GM18868 (cell line): ENCODE data around the gene TIMM17B.

Source experiments
- ATAC-seq: cut with Tn5 transposase; IDR thresholded peaks from one replicate; pipeline ENCODE4 v1.9.1; 2021; ENCODE audit warnings: mild to moderate bottlenecking, moderate library complexity; ENCODE audit not compliant: unreplicated experiment

TIMM17B gene

GRCh38 chrX:48897625-48898306 lies at the start of gene TIMM17B, which contains the start of gene PQBP1:
TSS of gene TIMM17B (minus strand) at chrX:48897768. CDS start at chrX:48897749, 19 bp downstream.
TSS of gene PQBP1 (plus strand) at chrX:48897930. CDS start at chrX:48898510, 580 bp downstream.
- ATAC-seq, result peak; percentile 90

GRCh38 chrX:48945517-48946348 lies 48.2 kb upstream of the TIMM17B start:
- ATAC-seq, result no peak

GRCh38 chrX:48942895-48943294 lies 45.3 kb upstream of the TIMM17B start:
- no peak for ATAC-seq

- no peak for ATAC-seq
Observed at GRCh38 chrX:48940404-48940955, 42.9 kb upstream of the TIMM17B start.

GRCh38 chrX:48939524-48940228 lies 42.1 kb upstream of the TIMM17B start:
- no peak for ATAC-seq

- peak; percentile 53 for ATAC-seq
Observed at GRCh38 chrX:48938721-48939425, 41.3 kb upstream of the TIMM17B start.

GRCh38 chrX:48937054-48937907 lies 39.7 kb upstream of the TIMM17B start:
- ATAC-seq, result peak; percentile 67

- ATAC-seq, result no peak
Observed at GRCh38 chrX:48936429-48937053, 39.0 kb upstream of the TIMM17B start.

GRCh38 chrX:48935301-48935670 lies 37.7 kb upstream of the TIMM17B start:
- ATAC-seq, result no peak

- ATAC-seq, result no peak
Observed at GRCh38 chrX:48934581-48935300, 37.2 kb upstream of the TIMM17B start.

GRCh38 chrX:48933757-48934156 lies 36.2 kb upstream of the TIMM17B start:
- peak; percentile 35 for ATAC-seq

- ATAC-seq, result no peak
Observed at GRCh38 chrX:48927736-48928382, 30.3 kb upstream of the TIMM17B start.

- no peak for ATAC-seq
Observed at GRCh38 chrX:48927123-48927522, 29.6 kb upstream of the TIMM17B start.

GRCh38 chrX:48924270-48924669 lies 26.7 kb upstream of the TIMM17B start:
- ATAC-seq, result no peak

GRCh38 chrX:48923771-48924170 lies 26.2 kb upstream of the TIMM17B start:
- ATAC-seq, result no peak

- ATAC-seq, result no peak
Observed at GRCh38 chrX:48920718-48921104, 23.1 kb upstream of the TIMM17B start.

GRCh38 chrX:48919947-48920717 lies 22.6 kb upstream of the TIMM17B start:
- no peak for ATAC-seq
